ENCODE data around the gene AP3S2.

DNA sequence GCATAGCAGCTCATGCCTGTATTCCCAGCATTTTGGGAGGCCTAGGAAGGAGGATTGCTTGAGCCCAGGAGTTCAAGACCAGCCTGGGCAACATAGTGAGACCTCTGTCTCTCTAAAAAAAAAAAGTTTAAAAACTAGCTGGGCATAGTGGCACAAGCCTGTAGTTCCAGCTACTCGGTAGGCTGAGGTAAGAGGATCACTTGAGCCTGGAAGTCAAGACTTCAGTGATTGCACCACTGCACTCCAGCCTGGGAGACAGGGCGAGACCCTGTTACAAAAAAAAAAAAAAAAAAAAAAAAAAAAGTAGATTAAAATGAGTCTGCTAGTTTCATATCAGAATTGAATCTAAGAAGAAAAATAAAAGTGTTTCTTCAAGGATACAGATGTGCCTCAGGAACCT is 46.7 kb downstream of the AP3S2 start:
- TF ChIP-seq, protein P1, sequence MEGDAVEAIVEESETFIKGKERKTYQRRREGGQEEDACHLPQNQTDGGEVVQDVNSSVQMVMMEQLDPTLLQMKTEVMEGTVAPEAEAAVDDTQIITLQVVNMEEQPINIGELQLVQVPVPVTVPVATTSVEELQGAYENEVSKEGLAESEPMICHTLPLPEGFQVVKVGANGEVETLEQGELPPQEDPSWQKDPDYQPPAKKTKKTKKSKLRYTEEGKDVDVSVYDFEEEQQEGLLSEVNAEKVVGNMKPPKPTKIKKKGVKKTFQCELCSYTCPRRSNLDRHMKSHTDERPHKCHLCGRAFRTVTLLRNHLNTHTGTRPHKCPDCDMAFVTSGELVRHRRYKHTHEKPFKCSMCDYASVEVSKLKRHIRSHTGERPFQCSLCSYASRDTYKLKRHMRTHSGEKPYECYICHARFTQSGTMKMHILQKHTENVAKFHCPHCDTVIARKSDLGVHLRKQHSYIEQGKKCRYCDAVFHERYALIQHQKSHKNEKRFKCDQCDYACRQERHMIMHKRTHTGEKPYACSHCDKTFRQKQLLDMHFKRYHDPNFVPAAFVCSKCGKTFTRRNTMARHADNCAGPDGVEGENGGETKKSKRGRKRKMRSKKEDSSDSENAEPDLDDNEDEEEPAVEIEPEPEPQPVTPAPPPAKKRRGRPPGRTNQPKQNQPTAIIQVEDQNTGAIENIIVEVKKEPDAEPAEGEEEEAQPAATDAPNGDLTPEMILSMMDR (IDR thresholded peaks at IDR 0.05), result no peak
- no peak for TF ChIP-seq POLR2A (IDR thresholded peaks at IDR 0.05)

Data from esophagus squamous epithelium (tissue), 4 donors.